H1 (cell line): ENCODE results near the gene PITX3. TPM values are rescaled to one million over a fixed set of nuclear protein-coding genes. Genes with fewer than 3 reads are reported as not detected.

ENCODE experiments used
- CTCF ChIA-PET: fragments of 300-600 bp; sonication (Branson Sonifier 250); formaldehyde crosslinking; loops from one replicate; lab custom pipeline; 2021; ENCODE audit not compliant: partially characterized antibody; lab: Charles Lee
- POLR2A ChIA-PET: fragments of 300-600 bp; sonication (Branson Sonifier 250); formaldehyde crosslinking; loops from one replicate; lab custom pipeline; 2021; ENCODE audit warnings: inconsistent platforms; ENCODE audit not compliant: partially characterized antibody; lab: Charles Lee
- DNase-seq, 2 experiments: peaks; one replicate each; pipeline versions ENCODE4 v3.0.0 to v3.0.0-alpha.2; 2010 to 2022; ENCODE audit warnings: low spot score in 2 of 2, low read depth in 1 of 2, mixed read lengths in 1 of 2
- FAIRE-seq: peaks from 2 replicates; lab custom pipeline; 2011; peaks lifted over from hg19 to GRCh38; lab: Jason Lieb, UNC
- H2AFZ ChIP-seq: 2 replicates; pipeline ENCODE4 v1.8.1; 2012; ENCODE audit warnings: low read length, inconsistent platforms
- H2AK5ac ChIP-seq: 2 replicates; pipeline ENCODE4 v1.6.1; 2013; ENCODE audit warnings: low read depth, low read length
- H2BK120ac ChIP-seq: replicated peaks from 2 replicates; pipeline ENCODE3; 2013; ENCODE audit warnings: low read depth, low read length, inconsistent platforms
- H2BK12ac ChIP-seq: 2 replicates; pipeline ENCODE4 v1.6.1; 2013; ENCODE audit warnings: low read depth, low read length
- H2BK15ac ChIP-seq: 2 replicates; pipeline ENCODE4 v1.6.1; 2013; ENCODE audit warnings: low read length
- H2BK20ac ChIP-seq: 2 replicates; pipeline ENCODE4 v1.6.1; 2013; ENCODE audit warnings: low read length
- H2BK5ac ChIP-seq: 2 replicates; pipeline ENCODE4 v1.6.1; 2013; ENCODE audit warnings: low read depth, low read length
- H3K14ac ChIP-seq: 2 replicates; pipeline ENCODE4 v1.6.1; 2013; ENCODE audit warnings: inconsistent platforms; ENCODE audit not compliant: insufficient read length
- H3K18ac ChIP-seq: 2 replicates; pipeline ENCODE4 v1.6.1; 2013; ENCODE audit warnings: low read length; ENCODE audit errors: extremely low read depth
- H3K23ac ChIP-seq: 2 replicates; pipeline ENCODE4 v1.6.1; 2013; ENCODE audit warnings: inconsistent platforms; ENCODE audit not compliant: insufficient read length
- H3K23me2 ChIP-seq: 2 replicates; pipeline ENCODE4 v1.6.1; 2013; ENCODE audit warnings: low read depth, low read length
- H3K27ac ChIP-seq: 2 replicates; pipeline ENCODE4 v1.6.1; 2011; ENCODE audit warnings: low read depth, low read length, inconsistent platforms
- H3K27me3 ChIP-seq, 4 experiments: replicated peaks in 1 of 4; 1 replicate in 1 of 4; 2 replicates in 3 of 4; pipeline versions ENCODE4 v1.6.1 to v1.8.1; 2011 to 2013; ENCODE audit warnings: low read length in 3 of 4, mild to moderate bottlenecking in 3 of 4, inconsistent platforms in 2 of 4, mixed read lengths in 2 of 4, moderate library complexity in 1 of 4; ENCODE audit not compliant: control insufficient read depth in 3 of 4, insufficient read depth in 3 of 4; ENCODE audit errors: extremely low read depth in 1 of 4
- H3K36me3 ChIP-seq, 4 experiments: 2 replicates each; pipeline versions ENCODE4 v1.6.1 to v1.8.1; 2011 to 2013; ENCODE audit warnings: mild to moderate bottlenecking in 4 of 4, low read length in 3 of 4, moderate library complexity in 2 of 4, control low read depth in 1 of 4, inconsistent platforms in 1 of 4; ENCODE audit not compliant: insufficient read depth in 4 of 4, control insufficient read depth in 2 of 4
- H3K4ac ChIP-seq: replicated peaks from 2 replicates; pipeline ENCODE3; 2013; ENCODE audit warnings: low read length, low read depth, mixed read lengths, inconsistent platforms; ENCODE audit not compliant: insufficient read length
- H3K4me1 ChIP-seq, 4 experiments: replicated peaks in 1 of 4; 1 replicate in 1 of 4; 2 replicates in 3 of 4; pipeline versions ENCODE4 v1.6.1 to v1.8.1; 2011 to 2013; ENCODE audit warnings: low read length in 3 of 4, inconsistent platforms in 2 of 4, mixed read lengths in 1 of 4; ENCODE audit not compliant: insufficient read depth in 4 of 4, control insufficient read depth in 3 of 4
- H3K4me2 ChIP-seq, 2 experiments: 2 replicates each; pipeline versions ENCODE4 v1.6.1 to v1.8.1; 2011 to 2013; ENCODE audit warnings: low read depth in 2 of 2, low read length in 2 of 2, control low read depth in 1 of 2, inconsistent platforms in 1 of 2, mild to moderate bottlenecking in 1 of 2; ENCODE audit not compliant: insufficient read depth in 1 of 2
- H3K4me3 ChIP-seq, 4 experiments: fragments of 200-600, 300-600 bp in 1 of 4; sonication (generic), shearing (Covaris generic), sonication (Bioruptor Twin) in 1 of 4; 2 replicates each; pipeline versions ENCODE4 v1.5.1 to v1.8.1; 2011 to 2016; ENCODE audit warnings: low read length in 4 of 4, low read depth in 3 of 4, control low read depth in 2 of 4, inconsistent platforms in 2 of 4, mild to moderate bottlenecking in 2 of 4, mixed read lengths in 1 of 4, moderate library complexity in 1 of 4; ENCODE audit not compliant: insufficient read depth in 2 of 4; ENCODE audit errors: extremely low read depth in 1 of 4
- H3K56ac ChIP-seq: replicated peaks from 2 replicates; pipeline ENCODE3; 2013; ENCODE audit warnings: low read depth, mild to moderate bottlenecking, mixed read lengths, low read length, inconsistent platforms; ENCODE audit not compliant: insufficient read length
- H3K79me1 ChIP-seq: 2 replicates; pipeline ENCODE4 v1.6.1; 2013; ENCODE audit warnings: low read depth, low read length, control low read depth
- H3K79me2 ChIP-seq, 2 experiments: 2 replicates each; pipeline versions ENCODE4 v1.6.1 to v1.8.1; 2012 to 2013; ENCODE audit warnings: low read length in 2 of 2, mild to moderate bottlenecking in 2 of 2, inconsistent platforms in 1 of 2; ENCODE audit not compliant: insufficient read depth in 2 of 2, control insufficient read depth in 1 of 2
- H3K9ac ChIP-seq, 4 experiments: replicated peaks in 1 of 4; 1 replicate in 1 of 4; 2 replicates in 3 of 4; pipeline versions ENCODE4 v1.6.1 to v1.8.1; 2011 to 2013; ENCODE audit warnings: low read depth in 3 of 4, low read length in 3 of 4, control low read depth in 2 of 4, mild to moderate bottlenecking in 2 of 4, moderate library complexity in 2 of 4, inconsistent platforms in 1 of 4; ENCODE audit errors: extremely low read depth in 1 of 4
- H3K9me3 ChIP-seq, 2 experiments: 2 replicates each; pipeline versions ENCODE4 v1.6.1 to v1.8.1; 2012 to 2013; ENCODE audit warnings: mild to moderate bottlenecking in 2 of 2, moderate library complexity in 2 of 2, control low read depth in 1 of 2, inconsistent platforms in 1 of 2, low read depth in 1 of 2, low read length in 1 of 2, mixed read lengths in 1 of 2; ENCODE audit not compliant: insufficient read depth in 2 of 2
- H4K20me1 ChIP-seq, 2 experiments: replicated peaks in 1 of 2; 2 replicates each; pipeline versions ENCODE3 to v1.8.1; 2011 to 2013; ENCODE audit warnings: inconsistent platforms in 2 of 2, low read length in 2 of 2, mild to moderate bottlenecking in 1 of 2; ENCODE audit not compliant: insufficient read depth in 2 of 2, control insufficient read depth in 1 of 2
- H4K5ac ChIP-seq: 2 replicates; pipeline ENCODE4 v1.6.1; 2013; ENCODE audit warnings: low read length, low read depth, mixed read lengths, inconsistent platforms; ENCODE audit not compliant: insufficient read length
- H4K8ac ChIP-seq: 2 replicates; pipeline ENCODE4 v1.8.0; 2013; ENCODE audit warnings: mild to moderate bottlenecking, moderate library complexity, low read length, inconsistent platforms; ENCODE audit not compliant: insufficient read depth; ENCODE audit errors: extremely low read depth
- H4K91ac ChIP-seq: replicated peaks from 2 replicates; pipeline ENCODE3; 2013; ENCODE audit warnings: low read length, mixed read lengths, inconsistent platforms; ENCODE audit not compliant: insufficient read length
- ATF2 ChIP-seq: IDR thresholded peaks from 2 replicates; pipeline ENCODE4 v1.6.1; 2012; ENCODE audit warnings: low read length, inconsistent platforms
- CBX8 ChIP-seq: fragments of 300-800, 300-1000 bp; sonication (generic); IDR thresholded peaks from 2 replicates; pipeline ENCODE4 v1.7.1; 2016; ENCODE audit warnings: low read depth, low read length, borderline replicate concordance
- GTF2F1 ChIP-seq: IDR thresholded peaks from 2 replicates; pipeline ENCODE4 v1.6.1; 2012; ENCODE audit warnings: low read depth, low read length, improper control_type of control experiment, borderline replicate concordance
- RFX5 ChIP-seq: IDR thresholded peaks from 2 replicates; pipeline ENCODE4 v1.6.1; 2011; ENCODE audit warnings: low read depth, low read length, improper control_type of control experiment, borderline replicate concordance
- TAF7 ChIP-seq: optimal IDR thresholded peaks from 2 replicates; pipeline ENCODE3; 2011; ENCODE audit warnings: low read depth, mild to moderate bottlenecking, inconsistent platforms, low read length, moderate library complexity, borderline replicate concordance
- WGBS, 2 experiments: shearing (Covaris generic) in 1 of 2; methylation state at CpG; one replicate each; pipeline versions ENCODE4 v1.1.6 to v1.1.7; 2013 to 2015; ENCODE audit warnings: low lambda C conversion rate in 2 of 2, mixed read lengths in 2 of 2, inconsistent platforms in 1 of 2, low coverage in 1 of 2, missing lambda C conversion rate in 1 of 2; ENCODE audit not compliant: insufficient replicate concordance in 2 of 2, insufficient coverage in 1 of 2, insufficient read length in 1 of 2; ENCODE audit errors: extremely low coverage in 1 of 2, missing lambda C conversion rate in 1 of 2; 5-methylcytosine and 5-hydroxymethylcytosine counted together
- polyA plus RNA-seq, 7 experiments: library from polyadenylated mRNA; depleted of rRNA in 3 of 7; stranded (reverse) in 5 of 7; unstranded in 2 of 7; fragments of >200 nt in 5 of 7; fragments of 200-250 nt in 2 of 7; gene quantifications; 1 replicate in 5 of 7; 2 replicates in 1 of 7; 4 replicates in 1 of 7; pipeline versions ENCODE4 v1.2.1 to v1.2.3, GENCODE V29; 2011 to 2013; ENCODE audit warnings: missing spikeins in 2 of 7, mixed read lengths in 2 of 7
- total RNA-seq: library from RNA; stranded (reverse); fragmentation: NEBNext Ultra II Directional; extraction: Animal tissue kit (Norgen Biotek cat#: 25700); gene quantifications from 2 replicates; pipeline ENCODE4 v1.2.1, GENCODE V29; 2021

The PITX3 gene
- total and polyA plus RNA-seq, 2 of the 8 experiments (the other 6 are each of a cell fraction or from before 2014, with no cell fraction given), result 0.18 to 0.41 TPM

- no peak overlapping the region for H2BK20ac ChIP-seq
- no peak overlapping the region for H3K4me3 ChIP-seq
- H2BK12ac ChIP-seq, result no peak overlapping the region
- H3K36me3 ChIP-seq, result peaks cover 0 to 2% (median 0%) of the 10 kb centered on the region in 4 experiments; a peak in 2 of 8 replicates
- no peak overlapping the region for H3K56ac ChIP-seq
- H3K27ac ChIP-seq, result no peak overlapping the region
- no peak overlapping the region for H3K23ac ChIP-seq
- H3K14ac ChIP-seq, result no peak overlapping the region
- no peak overlapping the region for H2BK120ac ChIP-seq
- no peak overlapping the region for H3K18ac ChIP-seq
- no peak for FAIRE-seq
- 67% methylated on average over 1 of the region's 1 CpG; no CpG with 5 or more reads in 1 of the 2 experiments for WGBS, 2 experiments
- ChIA-PET CTCF (interaction anchor here (0.6 to 2.1 kb wide), 8 partner anchors 12 to 178 kb away, joined by 3 to 6 read pairs (median 4); partner anchors contain the start of gene CUEDC2), POLR2A (no interaction called here)
- H4K91ac ChIP-seq, result no peak overlapping the region
- no peaks in the 10 kb centered on the region for H3K23me2 ChIP-seq
- no peak overlapping the region for H4K5ac ChIP-seq
- no peaks in the 10 kb centered on the region for H3K27me3 ChIP-seq
- peaks cover 6 to 7% of the 10 kb centered on the region in 2 experiments for H4K20me1 ChIP-seq
- H3K9ac ChIP-seq, result no peak overlapping the region
- H2BK5ac ChIP-seq, result no peak overlapping the region
- TF ChIP-seq GTF2F1, result no peak
- no peak for TF ChIP-seq CBX8
- TF ChIP-seq TAF7, result no peak
- TF ChIP-seq ATF2, result no peak
- TF ChIP-seq RFX5, result no peak
- H2BK15ac ChIP-seq, result no peak overlapping the region
- H2AK5ac ChIP-seq, result no peak overlapping the region
- H4K8ac ChIP-seq, result no peak overlapping the region
- H2AFZ ChIP-seq, result no peak overlapping the region
- no peaks in the 10 kb centered on the region; the same call in 1 of the 2 replicates for H3K79me1 ChIP-seq
- DNase-seq, result no peak
- no peaks in the 10 kb centered on the region for H3K9me3 ChIP-seq
- peaks cover 0 to 9% of the 10 kb centered on the region in 2 experiments; a peak in 2 of 4 replicates for H3K79me2 ChIP-seq
- no peak overlapping the region for H3K4ac ChIP-seq
- H3K4me2 ChIP-seq, result no peak overlapping the region
- no peaks in the 10 kb centered on the region for H3K4me1 ChIP-seq
Observed at GRCh38 chr10:102254426-102254825, 13.1 kb upstream of the PITX3 start.
